Neural crest cell (in vitro differentiated cells): ENCODE measurements around the gene CALN1. TPM values are rescaled to one million over a fixed set of nuclear protein-coding genes. Genes with fewer than 3 reads are reported as not detected.

Experiments used
- DNase-seq: peaks from one replicate; pipeline ENCODE4 v3.0.0; 2021; ENCODE audit warnings: low read depth, mixed read lengths, low spot score
- H3K27ac Mint-ChIP-seq: one replicate; pipeline ENCODE4 v1.8.0; 2021; ENCODE audit warnings: mild to moderate bottlenecking, mixed read lengths; ENCODE audit not compliant: unreplicated experiment
- H3K27me3 Mint-ChIP-seq: 2 replicates; pipeline ENCODE4 v1.8.0; 2021; ENCODE audit warnings: low read depth, mild to moderate bottlenecking, mixed read lengths
- H3K36me3 Mint-ChIP-seq: 2 replicates; pipeline ENCODE4 v1.8.0; 2021; ENCODE audit warnings: low read depth, mild to moderate bottlenecking, mixed read lengths
- H3K4me1 Mint-ChIP-seq: 2 replicates; pipeline ENCODE4 v1.8.0; 2021; ENCODE audit warnings: mixed read lengths
- H3K4me3 Mint-ChIP-seq: one replicate; pipeline ENCODE4 v1.8.0; 2021; ENCODE audit warnings: mild to moderate bottlenecking, mixed read lengths
- H3K9me3 Mint-ChIP-seq: 2 replicates; pipeline ENCODE4 v1.8.0; 2021; ENCODE audit warnings: mixed read lengths
- total RNA-seq: library from RNA; stranded (reverse); gene quantifications from 2 replicates; pipeline ENCODE4 v1.2.1, GENCODE V29; 2021
- TF ChIP-seq, protein P1 (sequence below): fragments of 200-600 bp; sonication (generic); conservative IDR thresholded peaks from 2 replicates; pipeline ENCODE4 v1.5.0; 2021; ENCODE audit warnings: antibody characterized with exemption, mild to moderate bottlenecking

Gene CALN1
- total RNA-seq, 1 donor from 2014 or later = 0.51 TPM

DNA sequence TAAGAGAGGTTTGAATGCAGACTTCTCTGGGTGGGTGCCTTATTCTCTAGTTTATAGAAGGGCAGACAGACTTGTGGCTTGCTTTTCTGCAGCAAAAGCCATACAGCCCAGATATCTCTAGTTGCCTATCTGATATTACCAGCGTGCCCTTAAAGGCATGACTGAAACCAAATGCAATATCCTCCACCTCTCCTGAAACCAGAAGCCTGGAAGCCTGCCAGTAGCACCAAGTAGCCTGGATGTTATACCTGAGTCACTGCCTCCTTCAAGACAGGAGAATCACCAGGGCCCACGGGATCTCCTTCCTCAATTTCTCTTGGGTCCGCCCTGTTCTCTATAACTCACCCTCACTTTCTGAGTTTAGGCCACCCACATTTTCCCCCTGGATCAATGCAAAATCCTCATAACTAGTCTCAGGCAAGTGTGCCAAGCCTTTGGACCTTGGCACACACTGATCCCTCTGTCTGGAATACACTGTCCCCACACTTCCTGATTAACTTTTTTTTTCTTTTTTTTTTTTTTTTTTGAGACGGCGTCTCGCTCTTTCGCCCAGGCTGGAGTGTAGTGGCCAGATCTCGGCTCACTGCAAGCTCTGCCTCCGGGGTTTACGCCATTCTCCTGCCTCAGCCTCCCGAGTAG, 641.8 kb downstream of the CALN1 start:
- Mint-ChIP-seq H3K4me1 (no peaks in the 10 kb centered on the region), H3K36me3 (no peaks in the 10 kb centered on the region), H3K4me3 (no peak overlapping the region), H3K9me3 (no peaks in the 10 kb centered on the region), H3K27ac (no peak overlapping the region), H3K27me3 (peaks cover 9% of the 10 kb centered on the region)
- TF ChIP-seq, protein P1, sequence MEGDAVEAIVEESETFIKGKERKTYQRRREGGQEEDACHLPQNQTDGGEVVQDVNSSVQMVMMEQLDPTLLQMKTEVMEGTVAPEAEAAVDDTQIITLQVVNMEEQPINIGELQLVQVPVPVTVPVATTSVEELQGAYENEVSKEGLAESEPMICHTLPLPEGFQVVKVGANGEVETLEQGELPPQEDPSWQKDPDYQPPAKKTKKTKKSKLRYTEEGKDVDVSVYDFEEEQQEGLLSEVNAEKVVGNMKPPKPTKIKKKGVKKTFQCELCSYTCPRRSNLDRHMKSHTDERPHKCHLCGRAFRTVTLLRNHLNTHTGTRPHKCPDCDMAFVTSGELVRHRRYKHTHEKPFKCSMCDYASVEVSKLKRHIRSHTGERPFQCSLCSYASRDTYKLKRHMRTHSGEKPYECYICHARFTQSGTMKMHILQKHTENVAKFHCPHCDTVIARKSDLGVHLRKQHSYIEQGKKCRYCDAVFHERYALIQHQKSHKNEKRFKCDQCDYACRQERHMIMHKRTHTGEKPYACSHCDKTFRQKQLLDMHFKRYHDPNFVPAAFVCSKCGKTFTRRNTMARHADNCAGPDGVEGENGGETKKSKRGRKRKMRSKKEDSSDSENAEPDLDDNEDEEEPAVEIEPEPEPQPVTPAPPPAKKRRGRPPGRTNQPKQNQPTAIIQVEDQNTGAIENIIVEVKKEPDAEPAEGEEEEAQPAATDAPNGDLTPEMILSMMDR = no peak
- DNase-seq = no peak

DNA sequence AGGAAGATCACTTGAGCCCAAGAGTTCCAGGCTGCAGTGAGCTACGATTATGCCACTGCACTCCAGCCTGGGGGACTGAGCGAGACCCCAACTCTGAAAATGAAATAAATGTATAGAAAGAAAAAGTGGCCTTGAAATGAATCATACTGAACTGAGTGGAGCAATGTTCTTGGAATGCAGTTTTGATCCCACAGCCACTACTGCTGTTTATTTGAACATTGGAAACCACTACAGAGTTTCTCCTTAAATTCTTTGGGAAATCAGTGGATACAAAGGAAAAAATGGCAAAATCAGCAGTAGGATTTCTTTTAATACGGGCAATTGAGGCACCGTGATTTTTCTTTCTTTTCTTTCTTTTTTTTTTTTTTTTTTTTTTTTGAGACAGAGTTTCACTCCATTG, 642.8 kb downstream of the CALN1 start:
- DNase-seq = no peak
- Mint-ChIP-seq H3K36me3 (no peaks in the 10 kb centered on the region), H3K4me1 (no peaks in the 10 kb centered on the region), H3K27me3 (peaks cover 9% of the 10 kb centered on the region), H3K27ac (no peak overlapping the region), H3K9me3 (no peaks in the 10 kb centered on the region), H3K4me3 (no peak overlapping the region)
- TF ChIP-seq, protein P1 = no peak

DNA sequence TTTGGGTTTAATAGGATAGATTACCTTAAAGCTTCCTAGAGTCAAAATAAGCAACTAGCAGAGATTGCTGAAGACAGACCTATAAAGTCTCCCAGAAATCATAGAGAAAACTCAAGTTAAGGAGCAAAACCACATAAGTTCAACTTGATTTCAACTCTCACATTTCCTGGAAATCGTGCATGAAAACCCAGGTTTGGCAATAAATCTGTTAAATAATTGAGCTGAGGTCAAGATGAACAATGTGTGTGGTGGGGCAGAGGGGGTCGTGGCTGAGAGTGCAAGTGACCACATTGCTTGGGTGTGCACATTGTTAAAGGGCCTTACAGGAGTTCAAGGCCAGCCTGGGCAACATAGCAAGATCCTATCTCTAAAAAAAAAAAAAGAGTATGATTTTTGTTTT, 643.7 kb downstream of the CALN1 start:
- H3K9me3 Mint-ChIP-seq = peaks cover 3% of the 10 kb centered on the region

DNA sequence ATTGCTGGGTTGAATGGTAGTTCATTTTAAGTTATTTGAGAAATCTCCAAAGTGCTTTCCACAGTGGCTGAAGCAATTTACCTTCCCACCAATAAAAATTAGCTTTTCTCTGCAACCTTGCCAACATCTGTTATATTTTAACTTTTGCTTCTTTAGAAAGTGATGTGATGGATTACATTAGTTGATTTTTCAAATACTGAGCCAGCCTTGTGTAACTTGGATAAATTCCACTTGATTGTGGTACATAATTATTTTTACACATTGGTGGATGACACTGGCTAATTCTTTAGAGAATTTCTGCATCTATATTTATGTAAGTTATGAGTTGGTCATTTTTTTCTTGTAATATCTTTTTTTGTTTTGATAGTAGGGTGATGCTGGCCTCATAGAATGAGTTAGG, 646.1 kb downstream of the CALN1 start:
- Mint-ChIP-seq H3K36me3 (peaks cover 5% of the 10 kb centered on the region), H3K4me1 (no peaks in the 10 kb centered on the region), H3K4me3 (no peak overlapping the region), H3K27ac (no peak overlapping the region), H3K27me3 (no peaks in the 10 kb centered on the region), H3K9me3 (peaks cover 13% of the 10 kb centered on the region)
- TF ChIP-seq, protein P1 = no peak
- no peak for DNase-seq

More for the DNA sequence above, 643.7 kb downstream of the CALN1 start:
- TF ChIP-seq, protein P1 = no peak
- no peaks in the 10 kb centered on the region for H3K4me1 Mint-ChIP-seq
- no peak overlapping the region for H3K27ac Mint-ChIP-seq
- peaks cover 2% of the 10 kb centered on the region for H3K36me3 Mint-ChIP-seq
- no peak for DNase-seq
- H3K4me3 Mint-ChIP-seq = no peak overlapping the region
- H3K27me3 Mint-ChIP-seq = peaks cover 8% of the 10 kb centered on the region

DNA sequence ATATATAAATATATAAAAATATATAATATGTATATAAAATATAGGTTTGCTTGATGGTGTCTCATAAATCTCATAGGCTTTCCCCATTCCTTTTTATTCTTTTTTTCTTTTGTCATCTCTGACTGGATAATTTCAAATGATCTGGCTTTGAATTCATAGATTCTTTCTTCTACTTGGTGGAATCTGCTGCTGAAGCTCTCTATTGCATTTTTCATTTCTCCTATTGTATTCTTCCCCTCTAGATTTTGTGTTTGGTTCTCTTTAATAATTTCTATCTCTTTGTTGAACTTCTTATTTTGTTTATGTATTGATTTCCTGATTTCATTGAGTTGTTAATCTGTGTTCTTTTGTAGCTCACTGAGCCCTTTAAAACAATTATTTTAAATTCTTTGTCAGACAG, 650.8 kb downstream of the CALN1 start:
- H3K4me1 Mint-ChIP-seq = no peaks in the 10 kb centered on the region
- peaks cover 22% of the 10 kb centered on the region for H3K9me3 Mint-ChIP-seq
- peaks cover 13% of the 10 kb centered on the region for H3K36me3 Mint-ChIP-seq
- TF ChIP-seq, protein P1 = no peak
- no peak overlapping the region for H3K27ac Mint-ChIP-seq
- H3K27me3 Mint-ChIP-seq = peaks cover 3% of the 10 kb centered on the region
- no peak overlapping the region for H3K4me3 Mint-ChIP-seq
- no peak for DNase-seq
